Measurements from ENCODE around the gene SH2D1A.

DNA sequence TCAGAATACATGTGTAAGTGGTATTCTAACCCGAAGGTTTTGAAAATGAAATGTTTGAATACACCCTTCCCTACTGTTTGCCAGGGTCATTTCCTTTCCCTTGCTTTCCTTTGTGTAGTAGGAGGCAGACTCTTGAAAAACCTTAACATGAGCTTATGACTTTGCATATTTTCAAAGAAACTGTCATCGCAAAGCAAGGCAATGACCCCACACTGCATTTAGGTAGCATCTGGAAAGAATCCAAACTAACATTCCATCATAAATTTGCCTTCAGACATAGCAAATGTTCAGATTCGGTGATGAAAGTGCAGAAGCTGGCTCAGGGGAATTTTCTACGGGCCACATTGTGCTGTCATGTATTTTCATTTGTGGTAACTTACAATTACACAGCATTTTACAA lies 32.3 kb downstream of the SH2D1A start:
- TF ChIP-seq POLR2AphosphoS5 (IDR thresholded peaks at IDR 0.05) (no peak), CTCF (IDR thresholded peaks at IDR 0.05 in 8 of 11, conservative IDR thresholded peaks at IDR 0.05 in 3 of 11) (no peak), POLR2A (IDR thresholded peaks at IDR 0.05) (no peak)

All from spleen (tissue), 7 donors.